SKM-1 treated with dmso at 0.1 percent for 144 hours (cell line): Measurements from ENCODE around the gene ARHGAP15.

Experiments used
- DNase-seq: peaks from one replicate; lab custom pipeline; 2025; ENCODE audit not compliant: unreplicated experiment; lab: John Stamatoyannopoulos, UW

The ARHGAP15 gene

DNA sequence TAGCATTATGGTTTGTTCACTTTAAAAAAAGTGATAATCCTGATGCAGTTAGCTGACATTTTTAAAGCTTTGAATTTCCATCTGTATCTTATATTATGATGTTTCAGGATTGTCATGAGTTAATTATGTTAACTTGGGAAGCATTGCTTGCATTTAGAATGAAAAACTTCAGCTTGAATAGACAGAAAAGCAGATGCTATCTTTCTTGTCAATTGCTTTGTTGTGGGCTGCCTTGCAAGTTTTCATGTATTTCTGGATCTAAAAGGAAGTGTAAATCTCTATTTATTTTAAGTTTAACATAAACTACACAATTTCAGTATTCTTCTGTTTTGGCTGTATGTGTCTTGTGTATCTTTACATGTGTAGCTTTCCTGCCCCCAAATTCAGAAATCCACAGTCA is 479.5 kb downstream of the ARHGAP15 start:
- no peak for DNase-seq

DNA sequence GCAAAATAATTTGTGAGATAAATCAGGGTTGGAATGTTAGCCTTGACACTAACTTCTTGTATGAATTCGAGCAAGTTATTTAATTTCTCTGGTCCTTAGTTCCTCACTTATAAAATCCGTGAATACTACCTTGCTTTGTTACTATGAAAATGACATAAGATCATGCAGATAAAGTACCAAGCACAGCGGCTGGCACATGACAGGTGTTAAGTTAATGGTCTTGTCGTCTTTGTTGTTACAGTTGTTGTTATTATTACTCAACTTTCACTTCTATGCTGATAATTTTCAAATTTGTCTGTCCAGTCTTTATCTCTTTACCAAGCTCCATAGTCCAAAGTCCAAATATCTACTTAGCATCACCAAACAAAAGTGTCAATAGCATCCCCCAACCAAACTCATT is 482.1 kb downstream of the ARHGAP15 start:
- no peak for DNase-seq

- no peak for DNase-seq
Observed at GRCh38 chr2:143615562-143615961, 486.3 kb downstream of the ARHGAP15 start.

DNA sequence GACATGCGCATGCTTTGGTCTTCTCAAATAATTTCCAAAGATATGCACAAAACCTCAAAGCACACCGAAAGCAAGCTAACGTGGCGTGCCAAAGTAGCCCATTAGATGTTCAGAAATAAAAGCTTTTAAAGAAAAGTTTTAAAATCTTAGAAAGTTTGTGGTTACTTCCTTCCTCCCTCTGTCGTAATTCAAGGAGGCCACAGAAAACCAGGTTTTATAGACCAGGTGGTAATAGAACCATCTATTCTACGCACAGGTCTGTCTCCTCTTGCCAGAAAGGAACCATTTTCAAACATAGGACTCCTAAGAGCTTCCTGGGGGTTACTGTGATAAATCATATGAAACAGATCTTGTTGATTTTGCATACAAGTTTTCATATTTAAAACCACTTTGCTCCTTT is 487.2 kb downstream of the ARHGAP15 start:
- DNase-seq = no peak

DNA sequence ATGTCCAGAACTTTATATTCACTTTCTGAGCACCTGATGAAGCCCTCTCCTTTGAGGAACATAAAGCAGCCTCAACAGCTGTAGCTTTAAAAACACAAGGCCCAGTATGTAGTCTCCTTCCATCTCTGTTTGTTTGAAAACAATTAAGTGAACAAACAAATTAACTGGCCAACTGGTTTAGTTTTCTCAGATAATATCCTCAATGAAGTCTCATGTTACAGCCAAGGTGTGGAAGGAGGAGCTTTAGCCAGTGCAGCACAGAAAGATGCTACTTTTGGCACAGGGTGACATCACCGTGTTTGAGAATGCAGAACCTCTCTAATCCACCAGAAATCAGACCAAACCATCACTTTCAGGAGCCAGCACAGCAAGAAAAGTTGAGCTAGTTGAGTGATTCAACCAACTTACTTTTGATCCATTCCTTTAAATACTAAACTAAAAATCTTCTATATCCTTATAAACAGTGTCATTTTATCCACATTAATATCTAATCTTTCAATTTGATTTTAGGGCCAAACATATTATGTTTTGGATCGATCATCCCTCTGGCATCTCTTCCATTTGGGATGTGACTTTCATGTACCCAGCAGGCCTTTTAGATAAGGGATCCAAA is 488.7 kb downstream of the ARHGAP15 start:
- DNase-seq = no peak

- DNase-seq = no peak
Observed at GRCh38 chr2:143622106-143622505, 492.9 kb downstream of the ARHGAP15 start.

DNA sequence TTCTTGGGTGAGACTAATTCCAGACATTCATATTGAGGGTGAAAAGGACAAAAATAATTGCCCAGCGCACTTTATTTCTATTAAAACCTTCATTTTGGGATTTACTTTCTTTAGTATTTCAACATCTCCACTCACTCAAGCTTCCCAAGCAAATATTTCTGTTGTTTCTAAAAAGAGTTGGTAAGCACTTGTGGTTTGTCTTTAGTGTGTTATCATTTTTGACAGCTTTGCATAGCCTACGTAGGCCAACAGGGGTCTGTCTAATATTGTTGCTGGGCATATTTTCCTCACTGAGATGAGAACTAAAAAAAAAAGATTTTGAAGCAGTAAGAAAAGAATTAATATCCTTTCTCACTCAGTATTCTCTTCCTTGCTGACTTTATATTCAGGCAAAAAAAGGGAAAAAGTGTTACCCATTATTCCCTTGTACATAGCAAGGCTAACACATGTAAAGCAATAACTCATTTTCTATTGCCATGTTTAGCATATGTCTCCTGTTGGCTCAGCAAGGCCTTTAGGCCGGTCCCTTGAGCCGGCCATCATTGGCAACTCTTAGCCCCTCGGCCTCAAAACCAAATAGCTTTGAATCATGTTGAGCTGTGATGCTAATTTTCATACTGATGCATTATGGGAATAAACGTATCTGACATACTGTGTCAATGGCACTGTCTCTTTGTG is 494.2 kb downstream of the ARHGAP15 start:
- DNase-seq = no peak

DNA sequence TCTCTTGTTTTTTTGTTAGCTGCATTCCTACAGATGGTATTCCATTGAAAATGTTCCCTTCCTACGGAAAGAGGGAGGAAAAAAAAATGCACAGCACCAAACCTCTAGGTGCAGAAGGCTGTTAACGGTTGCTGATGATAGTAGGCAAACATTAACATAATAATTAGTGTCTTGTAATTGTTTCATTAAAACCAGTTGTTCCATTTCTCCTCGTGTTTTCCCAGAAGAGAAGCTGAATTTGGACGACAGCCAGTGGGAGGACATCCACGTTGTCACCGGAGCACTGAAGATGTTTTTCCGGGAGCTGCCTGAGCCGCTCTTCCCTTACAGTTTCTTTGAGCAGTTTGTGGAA is 494.7 kb downstream of the ARHGAP15 start:
- DNase-seq = no peak

DNA sequence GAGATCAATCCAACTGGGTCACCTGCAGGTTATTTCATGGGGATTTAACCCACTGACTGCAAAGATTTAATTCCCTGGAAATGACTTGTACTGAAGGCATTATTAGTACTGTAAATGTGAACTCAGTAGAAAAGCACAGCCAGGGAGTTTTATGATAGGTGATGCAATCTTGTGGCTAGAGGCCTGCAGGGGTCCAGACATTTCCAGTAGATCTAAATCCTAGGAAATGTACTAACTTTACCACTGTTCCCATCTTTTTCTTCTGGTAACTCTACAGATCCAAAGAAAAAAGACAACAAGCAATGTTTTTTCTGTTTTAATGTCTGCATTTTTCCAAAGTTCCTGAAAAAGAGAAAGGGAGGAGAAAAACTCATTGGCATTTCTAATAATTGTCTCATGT is 500.1 kb downstream of the ARHGAP15 start:
- no peak for DNase-seq

DNA sequence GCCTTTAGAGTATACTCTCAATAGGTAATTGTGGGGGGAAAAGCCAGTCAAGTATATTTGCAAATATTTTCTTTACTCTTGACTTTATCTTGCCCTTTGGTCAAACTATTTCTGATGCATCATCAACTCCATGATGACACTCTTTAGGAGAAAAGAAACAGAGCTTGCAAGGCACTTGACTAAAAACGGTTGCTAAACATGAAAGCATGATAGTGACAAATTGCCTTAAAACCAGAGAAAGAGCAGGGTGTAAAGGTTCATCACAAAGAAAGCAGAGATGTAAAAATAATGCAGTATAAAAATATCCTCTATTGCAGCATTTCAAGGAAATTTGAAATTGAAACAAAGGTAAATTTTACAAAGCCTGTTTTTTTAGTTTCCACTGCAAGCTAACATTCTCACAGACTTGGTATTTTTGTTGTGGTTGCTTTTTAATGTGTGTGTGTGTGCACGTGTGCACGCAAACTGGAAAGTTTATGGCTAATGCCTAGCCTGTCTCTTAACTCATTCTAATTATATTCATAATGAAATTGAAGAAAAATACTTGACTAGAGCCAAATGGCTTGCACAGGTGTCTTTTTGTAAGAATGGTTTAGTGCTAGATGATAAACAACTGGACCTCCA is 503.6 kb downstream of the ARHGAP15 start:
- no peak for DNase-seq

DNA sequence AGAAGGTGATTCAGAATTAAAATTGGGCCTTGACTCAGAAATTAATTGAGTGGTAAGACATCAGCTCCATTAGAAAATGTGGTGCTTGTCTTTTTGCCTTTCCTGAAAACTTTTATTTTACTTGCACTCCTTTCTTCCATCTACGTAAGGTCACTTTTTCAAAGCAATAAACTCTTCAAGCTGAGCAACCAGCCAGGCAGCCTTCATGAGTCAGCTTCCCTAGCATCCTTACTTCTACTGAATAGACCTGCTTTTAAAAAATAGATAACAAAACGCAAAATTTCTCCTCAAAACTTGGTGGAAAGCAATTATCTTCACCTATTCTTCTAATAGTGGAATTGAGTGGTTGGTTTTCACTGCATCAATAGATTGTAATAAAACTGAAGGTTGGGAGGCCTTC is 504.2 kb downstream of the ARHGAP15 start:
- no peak for DNase-seq

DNA sequence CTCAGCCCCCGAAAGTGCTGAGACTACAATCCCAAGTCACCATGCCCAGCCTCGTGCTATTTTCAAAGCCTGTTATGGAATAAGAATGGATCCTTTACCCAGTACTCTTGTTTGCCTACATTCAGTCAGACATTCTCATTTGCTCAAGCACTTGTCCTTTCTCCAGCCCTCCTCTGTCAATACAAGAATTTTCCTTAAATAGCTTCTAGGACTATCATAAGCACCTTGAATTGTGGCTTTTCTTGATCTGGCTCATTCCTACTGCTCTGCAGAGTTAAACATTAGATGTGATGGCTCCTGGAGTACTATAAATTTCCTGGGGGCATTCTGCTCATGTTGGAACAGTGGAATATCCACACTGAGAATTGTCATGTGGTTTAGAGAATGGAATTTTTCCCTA is 506.1 kb downstream of the ARHGAP15 start:
- DNase-seq = no peak

- DNase-seq = no peak
Observed at GRCh38 chr2:143635936-143636335, 506.7 kb downstream of the ARHGAP15 start.

DNA sequence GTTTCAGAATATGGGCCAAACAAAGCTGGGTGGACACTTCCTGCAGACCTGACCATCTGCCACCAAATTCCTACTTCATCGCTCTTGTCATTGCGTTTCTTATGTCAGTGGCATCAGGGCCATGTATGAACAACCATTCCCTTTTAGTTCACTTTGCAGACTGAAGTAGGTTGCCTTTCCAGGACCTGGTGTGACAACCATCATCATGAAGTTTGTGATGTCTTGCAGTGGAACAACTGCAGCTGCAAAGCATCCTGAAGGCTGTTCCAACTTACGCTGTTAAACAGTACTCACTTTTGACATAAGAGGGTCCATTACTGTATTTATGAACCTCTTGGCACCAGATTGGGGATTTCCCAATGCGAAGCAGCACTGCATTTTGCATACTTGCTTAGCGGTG is 511.6 kb downstream of the ARHGAP15 start:
- no peak for DNase-seq

- DNase-seq = no peak
Observed at GRCh38 chr2:143645921-143646645, 516.9 kb downstream of the ARHGAP15 start.

- DNase-seq = no peak
Observed at GRCh38 chr2:143649226-143649740, 520.1 kb downstream of the ARHGAP15 start.

DNA sequence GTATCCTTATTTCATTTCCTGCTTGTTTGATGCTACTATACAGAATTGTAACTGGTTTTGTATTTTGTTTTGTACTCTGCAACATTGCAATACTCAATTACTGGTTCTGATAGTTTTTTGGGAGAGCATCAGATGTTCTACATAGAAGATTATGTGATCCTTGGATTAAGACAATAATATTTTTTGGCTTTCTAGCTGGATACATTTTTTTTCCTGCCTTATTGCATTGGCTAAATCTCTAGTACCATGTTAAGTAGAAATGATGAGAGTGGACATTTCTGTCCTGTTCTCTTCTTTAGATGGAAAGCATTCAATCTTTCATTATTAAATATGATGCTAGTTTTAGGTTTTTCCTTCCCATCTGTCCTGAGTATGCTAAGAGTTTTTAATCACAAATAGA is 523.5 kb downstream of the ARHGAP15 start:
- no peak for DNase-seq

GRCh38 chr2:143668234-143668633 is 539.0 kb downstream of the ARHGAP15 start:
- DNase-seq = no peak

- DNase-seq = no peak
Observed at GRCh38 chr2:143674051-143674450, 544.8 kb downstream of the ARHGAP15 start.

DNA sequence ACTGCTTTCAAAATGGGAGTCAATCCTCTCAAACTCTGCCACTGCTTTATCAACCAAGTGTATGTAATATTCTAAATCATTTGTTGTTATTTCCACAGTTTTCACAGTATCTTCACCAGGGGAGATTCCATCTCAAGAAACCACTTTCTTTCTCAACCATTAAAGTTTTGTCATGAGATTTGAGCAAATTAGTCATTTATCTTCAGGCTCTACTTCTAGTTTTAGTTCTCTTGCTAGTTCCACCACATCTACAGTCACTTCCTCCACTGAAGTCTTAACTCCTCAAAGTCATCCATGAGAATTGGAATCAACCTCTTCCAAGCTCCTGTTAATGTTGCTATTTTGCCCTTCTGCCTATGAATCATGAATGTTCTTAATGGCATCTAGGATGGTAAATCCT is 545.8 kb downstream of the ARHGAP15 start:
- DNase-seq = no peak

DNA sequence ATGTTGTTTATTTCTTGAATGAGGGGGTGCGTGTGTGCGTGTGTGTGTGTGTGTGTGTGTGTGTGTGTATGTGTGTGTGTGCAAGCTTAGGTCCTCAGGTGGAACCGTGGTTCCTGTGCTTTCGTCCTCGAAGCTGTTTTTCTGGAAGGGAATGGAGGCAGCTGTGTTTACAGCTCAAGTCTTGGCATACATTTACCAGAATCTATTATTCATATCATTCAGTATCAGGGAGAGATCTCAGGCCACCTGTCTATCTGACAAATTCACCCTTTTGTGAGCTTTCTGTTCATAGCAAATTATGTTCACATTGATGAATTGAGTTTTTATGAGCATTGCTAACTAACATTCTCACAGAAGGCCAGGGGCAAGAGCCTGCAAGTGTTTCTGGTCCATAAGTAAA is 550.4 kb downstream of the ARHGAP15 start:
- DNase-seq = no peak

DNA sequence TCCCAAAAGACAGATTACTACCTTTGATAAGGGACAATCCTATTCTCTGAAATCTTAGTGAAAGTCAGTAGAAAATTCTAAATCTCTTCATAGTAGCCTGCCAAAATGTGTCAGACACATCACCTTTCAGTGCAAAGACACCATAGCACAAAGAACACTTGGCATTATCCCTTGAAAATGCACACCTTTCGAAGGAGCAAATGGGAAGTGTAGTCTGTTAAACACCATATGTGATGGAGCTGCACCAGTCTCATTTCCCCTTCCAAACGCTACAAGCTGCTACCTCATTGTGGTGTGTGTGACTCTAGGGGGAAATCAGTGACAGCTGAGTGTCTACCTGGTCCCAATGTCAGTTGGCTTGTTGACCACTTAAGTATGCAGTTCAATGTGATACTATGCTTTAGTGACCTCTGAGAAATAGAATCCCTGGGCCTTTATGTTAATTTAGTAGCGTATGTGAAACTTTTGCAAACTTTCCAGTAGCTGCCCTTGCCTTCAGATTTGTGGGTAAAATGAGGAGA is 551.7 kb downstream of the ARHGAP15 start:
- DNase-seq = no peak
